NB4 (cell line): ENCODE measurements around the gene FUOM.

ENCODE experiments used
- DNase-seq: peaks from one replicate; pipeline ENCODE4 v3.0.0; 2010; ENCODE audit warnings: low read depth
- H3K4me3 ChIP-seq: one replicate; pipeline ENCODE4 v1.5.1; 2011; ENCODE audit warnings: mild to moderate bottlenecking, low read depth, low read length, moderate library complexity
- MAX ChIP-seq: IDR thresholded peaks from 2 replicates; pipeline ENCODE4 v1.6.1; 2011; ENCODE audit warnings: low read depth, low read length
- MYC ChIP-seq: IDR thresholded peaks from 2 replicates; pipeline ENCODE4 v1.6.1; 2011; ENCODE audit warnings: low read depth, low read length
- POLR2A ChIP-seq: IDR thresholded peaks from 2 replicates; pipeline ENCODE4 v1.6.1; 2011; ENCODE audit warnings: mild to moderate bottlenecking; ENCODE audit not compliant: insufficient read length; ENCODE audit errors: extremely low read depth
- TF ChIP-seq, protein P1 (sequence below): IDR thresholded peaks from one replicate; pipeline ENCODE4 v1.5.1; 2012; ENCODE audit warnings: low read depth, low read length

FUOM gene

GRCh38 chr10:133309720-133310398, 48.0 kb downstream of the FUOM start:
- no peak for DNase-seq
- peak overlapping the region; percentile 37 for H3K4me3 ChIP-seq
- TF ChIP-seq MAX (no peak), MYC (no peak), POLR2A (no peak)
- TF ChIP-seq, protein P1, sequence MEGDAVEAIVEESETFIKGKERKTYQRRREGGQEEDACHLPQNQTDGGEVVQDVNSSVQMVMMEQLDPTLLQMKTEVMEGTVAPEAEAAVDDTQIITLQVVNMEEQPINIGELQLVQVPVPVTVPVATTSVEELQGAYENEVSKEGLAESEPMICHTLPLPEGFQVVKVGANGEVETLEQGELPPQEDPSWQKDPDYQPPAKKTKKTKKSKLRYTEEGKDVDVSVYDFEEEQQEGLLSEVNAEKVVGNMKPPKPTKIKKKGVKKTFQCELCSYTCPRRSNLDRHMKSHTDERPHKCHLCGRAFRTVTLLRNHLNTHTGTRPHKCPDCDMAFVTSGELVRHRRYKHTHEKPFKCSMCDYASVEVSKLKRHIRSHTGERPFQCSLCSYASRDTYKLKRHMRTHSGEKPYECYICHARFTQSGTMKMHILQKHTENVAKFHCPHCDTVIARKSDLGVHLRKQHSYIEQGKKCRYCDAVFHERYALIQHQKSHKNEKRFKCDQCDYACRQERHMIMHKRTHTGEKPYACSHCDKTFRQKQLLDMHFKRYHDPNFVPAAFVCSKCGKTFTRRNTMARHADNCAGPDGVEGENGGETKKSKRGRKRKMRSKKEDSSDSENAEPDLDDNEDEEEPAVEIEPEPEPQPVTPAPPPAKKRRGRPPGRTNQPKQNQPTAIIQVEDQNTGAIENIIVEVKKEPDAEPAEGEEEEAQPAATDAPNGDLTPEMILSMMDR: no peak

DNA sequence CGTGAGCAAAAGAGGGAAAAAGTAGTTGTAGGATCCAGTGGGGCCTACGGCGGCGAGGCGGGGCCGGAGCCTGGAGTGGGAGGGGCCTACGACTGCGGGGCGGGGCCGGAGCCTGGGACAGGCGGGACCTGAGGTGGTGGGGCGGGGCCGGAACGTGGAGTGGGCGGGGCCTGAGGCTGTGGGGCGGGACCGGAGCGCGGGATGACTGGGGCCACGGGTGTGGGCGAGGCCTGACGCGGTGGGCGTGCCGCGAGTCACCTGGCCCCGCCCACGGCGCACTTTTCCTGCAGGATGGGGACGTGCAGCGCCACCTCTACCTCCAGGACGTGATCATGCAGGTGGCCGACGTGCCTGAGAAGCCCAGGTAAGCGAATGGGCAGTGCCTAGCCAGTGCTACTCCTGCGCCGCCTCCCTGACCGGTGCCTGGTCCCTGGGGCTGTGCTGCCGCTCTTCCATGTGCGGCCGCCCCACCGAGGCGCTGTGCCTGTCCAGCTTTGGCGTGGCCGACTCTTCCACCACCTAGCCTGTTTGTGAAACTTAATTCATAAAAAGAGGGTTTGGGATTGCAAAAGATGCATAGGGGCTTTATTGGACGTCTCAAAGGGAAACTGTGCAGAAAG, 48.6 kb downstream of the FUOM start:
- peak overlapping the region; percentile 61 for H3K4me3 ChIP-seq
- TF ChIP-seq POLR2A: no peak
- TF ChIP-seq, protein P1: no peak
- peak; percentile 7; the same call in 1 of the 2 replicates for TF ChIP-seq MYC
- peak; percentile 41 for TF ChIP-seq MAX
- peak; percentile 91 for DNase-seq

GRCh38 chr10:133308421-133309099, 49.3 kb downstream of the FUOM start, which contains the start of the genes TUBGCP2 and ZNF511:
TUBGCP2 (minus strand) TSS chr10:133308872; CDS start chr10:133302941, 5,931 bp downstream.
ZNF511 (plus strand) TSS chr10:133308914; CDS start chr10:133308944, 30 bp downstream.
- H3K4me3 ChIP-seq: peak within 1 kb of the TSS; percentile 93
- DNase-seq: peak; percentile 90
- TF ChIP-seq MAX (no peak), POLR2A (peak; percentile 79), MYC (peak; percentile 46; the same call in 1 of the 2 replicates)
- TF ChIP-seq, protein P1: peak; percentile 21

DNA sequence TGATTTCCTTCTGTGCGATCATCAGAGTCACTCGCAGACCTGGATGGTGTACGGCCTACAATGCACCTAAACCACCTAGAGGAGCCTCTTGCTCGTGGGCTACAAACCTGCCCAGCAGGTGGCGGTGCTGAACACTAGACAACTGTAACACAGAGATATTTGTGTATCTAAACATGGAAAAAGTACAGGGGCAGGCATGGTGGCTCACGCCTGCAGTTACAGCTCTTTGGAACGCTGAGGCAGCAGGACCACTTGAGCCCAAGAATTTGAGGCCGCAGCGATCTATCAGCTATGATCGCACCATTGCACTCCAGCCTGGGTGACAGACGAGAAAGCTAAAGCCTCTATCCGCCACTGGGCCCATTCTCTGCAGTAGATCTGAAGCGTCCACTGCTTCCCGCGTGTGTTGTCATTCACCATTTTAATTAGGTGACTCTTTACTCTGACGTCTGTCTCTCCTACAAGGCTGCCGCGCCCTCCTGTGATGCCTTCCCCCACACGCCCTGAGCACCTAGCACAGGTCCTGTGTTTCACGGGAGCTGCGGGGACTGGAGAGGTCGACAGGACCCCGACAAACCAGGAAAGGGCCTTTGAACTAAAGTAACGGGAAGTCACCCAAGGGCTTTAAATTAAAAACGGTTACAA, 49.9 kb downstream of the FUOM start:
- DNase-seq: peak; percentile 83
- TF ChIP-seq, protein P1: peak; percentile 91
- TF ChIP-seq POLR2A (no peak), MAX (peak; percentile 45; the same call in 1 of the 2 replicates), MYC (peak; percentile 31; the same call in 1 of the 2 replicates)
- H3K4me3 ChIP-seq: peak overlapping the region; percentile 93

DNA sequence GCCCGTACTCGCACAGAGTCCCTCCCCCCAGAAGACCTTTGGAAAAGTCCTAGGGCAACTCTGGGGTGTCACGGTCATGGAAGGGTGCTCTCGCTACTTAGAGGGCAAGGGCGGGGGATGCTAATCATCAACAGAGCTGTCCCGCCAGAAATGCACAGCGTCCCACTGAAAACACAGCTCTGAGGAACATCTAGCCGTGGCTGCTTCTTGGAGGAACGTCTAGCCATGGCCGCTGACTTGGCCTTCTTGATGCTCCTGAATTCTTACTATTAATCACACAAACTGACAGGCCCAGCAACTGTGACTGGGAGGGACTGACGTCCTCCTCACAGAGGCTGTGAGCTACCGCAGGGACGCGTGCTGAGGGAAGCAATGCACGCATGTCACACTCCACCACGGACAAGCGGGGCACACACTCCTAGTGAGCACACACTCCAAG, 50.9 kb downstream of the FUOM start:
- DNase-seq: no peak
- H3K4me3 ChIP-seq: peak overlapping the region; percentile 93
- TF ChIP-seq POLR2A: no peak
- no peak for TF ChIP-seq MAX
